GM12865 (cell line): ENCODE results near the gene TSSC4.

Source experiments
- DNase-seq: peaks from one replicate; pipeline ENCODE4 v3.0.0; 2010; ENCODE audit warnings: low read depth
- H3K4me3 ChIP-seq: 2 replicates; pipeline ENCODE4 v1.5.1; 2011; ENCODE audit warnings: mild to moderate bottlenecking, low read depth, low read length, control low read depth
- CTCF ChIP-seq: IDR thresholded peaks from 2 replicates; pipeline ENCODE4 v1.5.1; 2011; ENCODE audit warnings: low read length, control low read depth, low read depth, inconsistent platforms; ENCODE audit not compliant: insufficient read depth; ENCODE audit errors: missing control alignments

The TSSC4 gene

GRCh38 chr11:2436521-2437031, 36.0 kb downstream of the TSSC4 start:
- DNase-seq, result no peak
- no peak overlapping the region for H3K4me3 ChIP-seq
- TF ChIP-seq CTCF, result no peak

GRCh38 chr11:2437516-2437915, 37.0 kb downstream of the TSSC4 start:
- TF ChIP-seq CTCF, result no peak
- H3K4me3 ChIP-seq, result no peak overlapping the region
- DNase-seq, result no peak

- H3K4me3 ChIP-seq, result no peak overlapping the region
- TF ChIP-seq CTCF, result no peak
- DNase-seq, result no peak
Measured at GRCh38 chr11:2439820-2440219, 39.3 kb downstream of the TSSC4 start.

GRCh38 chr11:2440646-2441045, 40.1 kb downstream of the TSSC4 start:
- TF ChIP-seq CTCF, result no peak
- DNase-seq, result no peak
- H3K4me3 ChIP-seq, result no peak overlapping the region

GRCh38 chr11:2441171-2441570, 40.6 kb downstream of the TSSC4 start:
- no peak for TF ChIP-seq CTCF
- H3K4me3 ChIP-seq, result no peak overlapping the region
- no peak for DNase-seq

GRCh38 chr11:2442589-2442988, 42.0 kb downstream of the TSSC4 start:
- no peak for DNase-seq
- no peak for TF ChIP-seq CTCF
- no peak overlapping the region for H3K4me3 ChIP-seq

GRCh38 chr11:2443406-2443805, 42.9 kb downstream of the TSSC4 start:
- no peak for DNase-seq
- H3K4me3 ChIP-seq, result no peak overlapping the region
- no peak for TF ChIP-seq CTCF
